Gastrocnemius medialis (tissue), 4 donors: ENCODE data around the gene DCHS2.

ENCODE experiments used
- POLR2A ChIP-seq, 2 donors: fragments of 450-650 bp; IDR thresholded peaks; one replicate each; pipeline ENCODE4 v1.6.1; 2017; ENCODE audit warnings: antibody characterized with exemption in 2 of 2, mild to moderate bottlenecking in 2 of 2, moderate library complexity in 2 of 2
- TF ChIP-seq, protein P1 (sequence below), 5 experiments: fragments of 450-650 bp in 3 of 5; fragments of 200-600 bp in 2 of 5; sonication (generic) in 2 of 5; IDR thresholded peaks in 4 of 5; conservative IDR thresholded peaks in 1 of 5; 1 replicate in 4 of 5; 2 replicates in 1 of 5; pipeline ENCODE4 v1.5.1; 2016 to 2019; ENCODE audit warnings: antibody characterized with exemption in 5 of 5, mild to moderate bottlenecking in 3 of 5, moderate library complexity in 3 of 5

DNA sequence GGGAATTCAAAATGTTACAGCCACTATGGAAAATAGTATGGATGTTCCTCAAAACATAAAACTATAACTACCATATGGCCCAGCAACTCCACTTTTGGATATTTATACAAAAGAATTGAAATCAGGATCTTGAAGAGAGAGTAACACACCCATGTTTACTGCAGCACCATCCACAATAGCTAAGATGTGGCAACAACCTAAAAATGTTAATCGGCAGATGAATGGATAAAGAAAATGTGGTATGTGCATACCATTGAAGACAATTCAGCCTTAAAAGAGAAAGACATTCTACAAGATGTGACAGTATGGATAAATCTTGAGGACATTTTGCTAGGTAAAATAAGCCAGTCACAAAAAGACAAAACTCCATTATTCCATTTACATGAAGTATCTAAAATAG, 171.9 kb downstream of the DCHS2 start:
- TF ChIP-seq, protein P1, sequence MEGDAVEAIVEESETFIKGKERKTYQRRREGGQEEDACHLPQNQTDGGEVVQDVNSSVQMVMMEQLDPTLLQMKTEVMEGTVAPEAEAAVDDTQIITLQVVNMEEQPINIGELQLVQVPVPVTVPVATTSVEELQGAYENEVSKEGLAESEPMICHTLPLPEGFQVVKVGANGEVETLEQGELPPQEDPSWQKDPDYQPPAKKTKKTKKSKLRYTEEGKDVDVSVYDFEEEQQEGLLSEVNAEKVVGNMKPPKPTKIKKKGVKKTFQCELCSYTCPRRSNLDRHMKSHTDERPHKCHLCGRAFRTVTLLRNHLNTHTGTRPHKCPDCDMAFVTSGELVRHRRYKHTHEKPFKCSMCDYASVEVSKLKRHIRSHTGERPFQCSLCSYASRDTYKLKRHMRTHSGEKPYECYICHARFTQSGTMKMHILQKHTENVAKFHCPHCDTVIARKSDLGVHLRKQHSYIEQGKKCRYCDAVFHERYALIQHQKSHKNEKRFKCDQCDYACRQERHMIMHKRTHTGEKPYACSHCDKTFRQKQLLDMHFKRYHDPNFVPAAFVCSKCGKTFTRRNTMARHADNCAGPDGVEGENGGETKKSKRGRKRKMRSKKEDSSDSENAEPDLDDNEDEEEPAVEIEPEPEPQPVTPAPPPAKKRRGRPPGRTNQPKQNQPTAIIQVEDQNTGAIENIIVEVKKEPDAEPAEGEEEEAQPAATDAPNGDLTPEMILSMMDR (IDR thresholded peaks at IDR 0.05 in 4 of 5, conservative IDR thresholded peaks at IDR 0.05 in 1 of 5), result no peak
- TF ChIP-seq POLR2A (IDR thresholded peaks at IDR 0.05), result no peak
